ENCODE results near the gene GPRIN1.

The GPRIN1 gene

GRCh38 chr5:176550275-176550831 is 59.6 kb downstream of the GPRIN1 start:
- ChIA-PET POLR2A (ENCODE audit: low non-redundant PET) (no interaction called here), CTCF (interaction anchor here (0.5 kb wide), 2 partner anchors 9 to 22 kb away, joined by 3 read pairs; no protein-coding TSS in a partner anchor)
- peak overlapping the region; percentile 8; the same call in 1 of the 2 replicates for H3K27ac ChIP-seq
- no peak for TF ChIP-seq CTCF (conservative IDR thresholded peaks at IDR 0.05; ENCODE audit: low read depth)
- DNase-seq (ENCODE audit: low spot score): no peak

- no peak overlapping the region for H3K27ac ChIP-seq
- no peak for TF ChIP-seq CTCF (conservative IDR thresholded peaks at IDR 0.05; ENCODE audit: low read depth)
Observed at GRCh38 chr5:176549871-176550270, 60.1 kb downstream of the GPRIN1 start.

GRCh38 chr5:176548967-176549444 is 61.0 kb downstream of the GPRIN1 start, which contains the start of gene CDHR2:
CDHR2 (plus strand) TSS chr5:176549342; CDS start chr5:176565353, 16,011 bp downstream.
- ChIA-PET CTCF (interaction anchor here (0.5 kb wide), 1 partner anchor 94 kb away, joined by 3 read pairs; no protein-coding TSS in a partner anchor), POLR2A (ENCODE audit: low non-redundant PET) (interaction anchor here (0.6 to 0.7 kb wide), 2 partner anchors 14 to 140 kb away, joined by 3 to 4 read pairs; no protein-coding TSS in a partner anchor)
- peak within 1 kb of the TSS; percentile 8; the same call in 1 of the 2 replicates for H3K27ac ChIP-seq
- no peak for DNase-seq (ENCODE audit: low spot score)
- TF ChIP-seq CTCF (conservative IDR thresholded peaks at IDR 0.05; ENCODE audit: low read depth): no peak

More at GRCh38 chr5:176549871-176550270, 60.1 kb downstream of the GPRIN1 start:
- no peak for DNase-seq (ENCODE audit: low spot score)
- POLR2A ChIA-PET (ENCODE audit: low non-redundant PET): no interaction called here
- CTCF ChIA-PET: no interaction called here

DNA sequence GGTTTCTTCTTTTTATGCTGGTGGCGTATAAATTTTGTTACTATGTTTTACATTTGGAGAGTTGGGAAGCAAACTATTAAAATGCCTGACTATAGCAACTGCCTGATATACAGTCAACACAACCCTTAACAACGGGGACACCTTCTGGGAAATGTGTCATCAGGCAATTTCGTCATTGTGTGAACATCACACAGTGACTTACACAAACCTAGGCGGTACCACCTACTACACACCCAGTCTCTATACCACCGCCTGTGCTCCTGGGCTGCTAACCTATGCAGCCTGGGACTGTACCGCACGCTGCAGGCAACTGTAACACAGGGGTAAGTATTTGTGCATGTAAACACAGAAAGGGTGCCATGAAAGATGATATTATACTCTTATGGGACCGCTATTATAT is 62.2 kb downstream of the GPRIN1 start:
- TF ChIP-seq CTCF (conservative IDR thresholded peaks at IDR 0.05; ENCODE audit: low read depth): no peak
- ChIA-PET CTCF (no interaction called here), POLR2A (ENCODE audit: low non-redundant PET) (no interaction called here)
- H3K27ac ChIP-seq: no peak overlapping the region
- DNase-seq (ENCODE audit: low spot score): no peak

All from RWPE1 (cell line).